HCT116 (cell line): Measurements from ENCODE around the gene FOXJ1.

Experiments used
- MAX ChIP-seq: IDR thresholded peaks from 2 replicates; pipeline ENCODE4 v1.6.1; 2012
- TCF7L2 ChIP-seq: IDR thresholded peaks from 2 replicates; pipeline ENCODE4 v1.7.0; 2011; ENCODE audit warnings: borderline replicate concordance, inconsistent platforms; ENCODE audit not compliant: insufficient read depth, insufficient read length; ENCODE audit errors: extremely low read depth

GRCh38 chr17:76170114-76170513, 29.1 kb upstream of the FOXJ1 start:
- no peak for TF ChIP-seq TCF7L2
- TF ChIP-seq MAX = no peak
